Measurements from ENCODE around the gene CDK19. TPM values are rescaled to one million over a fixed set of nuclear protein-coding genes. Genes with fewer than 3 reads are reported as not detected.

The CDK19 gene
- total RNA-seq, 1 experiment from 2014 or later: 36.8 TPM

DNA sequence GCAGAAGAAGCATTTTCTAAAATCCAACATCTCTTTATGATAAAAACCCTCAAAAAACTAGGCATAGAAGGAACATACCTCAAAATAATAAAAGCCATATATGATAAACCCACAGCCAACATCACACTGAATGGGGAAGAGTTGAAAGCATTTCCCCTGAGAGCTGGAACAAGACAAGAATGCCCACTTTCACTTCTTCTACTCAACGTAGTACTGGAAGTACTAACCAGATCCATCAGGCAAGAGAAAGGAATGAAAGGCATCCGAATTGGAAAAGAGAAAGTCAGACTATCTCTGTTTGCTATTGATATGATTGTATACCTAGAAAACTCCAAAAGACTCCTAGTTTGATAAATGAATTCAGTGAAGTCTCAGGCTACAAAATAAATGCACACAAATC lies 7.9 kb upstream of the CDK19 start:
- TF ChIP-seq, protein P1, sequence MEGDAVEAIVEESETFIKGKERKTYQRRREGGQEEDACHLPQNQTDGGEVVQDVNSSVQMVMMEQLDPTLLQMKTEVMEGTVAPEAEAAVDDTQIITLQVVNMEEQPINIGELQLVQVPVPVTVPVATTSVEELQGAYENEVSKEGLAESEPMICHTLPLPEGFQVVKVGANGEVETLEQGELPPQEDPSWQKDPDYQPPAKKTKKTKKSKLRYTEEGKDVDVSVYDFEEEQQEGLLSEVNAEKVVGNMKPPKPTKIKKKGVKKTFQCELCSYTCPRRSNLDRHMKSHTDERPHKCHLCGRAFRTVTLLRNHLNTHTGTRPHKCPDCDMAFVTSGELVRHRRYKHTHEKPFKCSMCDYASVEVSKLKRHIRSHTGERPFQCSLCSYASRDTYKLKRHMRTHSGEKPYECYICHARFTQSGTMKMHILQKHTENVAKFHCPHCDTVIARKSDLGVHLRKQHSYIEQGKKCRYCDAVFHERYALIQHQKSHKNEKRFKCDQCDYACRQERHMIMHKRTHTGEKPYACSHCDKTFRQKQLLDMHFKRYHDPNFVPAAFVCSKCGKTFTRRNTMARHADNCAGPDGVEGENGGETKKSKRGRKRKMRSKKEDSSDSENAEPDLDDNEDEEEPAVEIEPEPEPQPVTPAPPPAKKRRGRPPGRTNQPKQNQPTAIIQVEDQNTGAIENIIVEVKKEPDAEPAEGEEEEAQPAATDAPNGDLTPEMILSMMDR (conservative IDR thresholded peaks at IDR 0.05): no peak
- TF ChIP-seq EZH2 (IDR thresholded peaks at IDR 0.05; ENCODE audit: low read depth): no peak
- Histone ChIP-seq H3K4me2 (no peak overlapping the region), H3K9me2 (ENCODE audit: insufficient read depth) (no peaks in the 10 kb centered on the region), H2AFZ (no peak overlapping the region), H4K20me1 (ENCODE audit: insufficient read depth) (no peaks in the 10 kb centered on the region), H3K27ac (no peak overlapping the region), H3K27me3 (ENCODE audit: insufficient read depth, low read depth) (no peaks in the 10 kb centered on the region), H3K9me3 (ENCODE audit: insufficient read depth, low read depth) (no peaks in the 10 kb centered on the region), H3K36me3 (ENCODE audit: low read depth) (no peaks in the 10 kb centered on the region), H3K4me3 (no peak overlapping the region), H3K4me1 (replicated peaks; ENCODE audit: insufficient read depth) (peaks cover 28% of the 10 kb centered on the region), H3F3A (ENCODE audit: insufficient read depth, low read depth) (peaks cover 23% of the 10 kb centered on the region), H3K79me2 (ENCODE audit: low read depth) (no peaks in the 10 kb centered on the region)
- no TSS peak for BruUV-seq (replicated peaks)
- intact Hi-C loops (cut with micrococcal nuclease; ENCODE audit: unreplicated experiment): no loop called here
- ChIA-PET POLR2A (ENCODE audit: unreplicated experiment) (no interaction called here), CTCF (no interaction called here)
- no peak for DNase-seq

DNA sequence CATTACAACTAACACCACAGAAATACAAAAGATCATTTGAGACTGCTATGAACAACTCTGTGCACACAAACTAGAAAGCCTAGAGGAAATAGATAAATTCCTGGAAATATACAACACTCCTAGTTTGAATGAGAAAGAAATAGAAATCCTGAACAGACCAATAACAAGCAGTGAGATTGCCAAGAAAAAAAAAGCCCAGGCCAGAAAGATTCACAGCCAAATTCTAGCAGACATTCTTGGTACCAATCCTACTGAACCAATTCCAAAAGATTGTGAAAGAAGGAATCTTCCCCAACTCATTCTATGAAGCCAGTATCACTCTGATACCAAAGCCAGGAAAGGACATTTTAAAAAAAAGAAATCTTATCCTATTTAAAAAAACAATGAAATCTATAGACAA lies 7.0 kb upstream of the CDK19 start:
- H3K36me3 ChIP-seq (ENCODE audit: low read depth): no peaks in the 10 kb centered on the region
- no peak for DNase-seq
- H3K4me3 ChIP-seq: no peak overlapping the region
- no peaks in the 10 kb centered on the region for H3K9me2 ChIP-seq (ENCODE audit: insufficient read depth)
- peaks cover 16% of the 10 kb centered on the region for H3F3A ChIP-seq (ENCODE audit: insufficient read depth, low read depth)
- H3K27me3 ChIP-seq (ENCODE audit: insufficient read depth, low read depth): no peaks in the 10 kb centered on the region
- TF ChIP-seq, protein P1 (conservative IDR thresholded peaks at IDR 0.05): no peak
- TF ChIP-seq EZH2 (IDR thresholded peaks at IDR 0.05; ENCODE audit: low read depth): no peak
- no peak overlapping the region for H2AFZ ChIP-seq
- no peaks in the 10 kb centered on the region for H4K20me1 ChIP-seq (ENCODE audit: insufficient read depth)
- no peaks in the 10 kb centered on the region for H3K79me2 ChIP-seq (ENCODE audit: low read depth)
- CTCF ChIA-PET: no interaction called here
- no peaks in the 10 kb centered on the region for H3K9me3 ChIP-seq (ENCODE audit: insufficient read depth, low read depth)
- H3K27ac ChIP-seq: no peak overlapping the region
- no TSS peak for BruUV-seq (replicated peaks)
- POLR2A ChIA-PET (ENCODE audit: unreplicated experiment): no interaction called here
- H3K4me1 ChIP-seq (replicated peaks; ENCODE audit: insufficient read depth): peaks cover 28% of the 10 kb centered on the region
- intact Hi-C loops (cut with micrococcal nuclease; ENCODE audit: unreplicated experiment): no loop called here
- no peak overlapping the region for H3K4me2 ChIP-seq

DNA sequence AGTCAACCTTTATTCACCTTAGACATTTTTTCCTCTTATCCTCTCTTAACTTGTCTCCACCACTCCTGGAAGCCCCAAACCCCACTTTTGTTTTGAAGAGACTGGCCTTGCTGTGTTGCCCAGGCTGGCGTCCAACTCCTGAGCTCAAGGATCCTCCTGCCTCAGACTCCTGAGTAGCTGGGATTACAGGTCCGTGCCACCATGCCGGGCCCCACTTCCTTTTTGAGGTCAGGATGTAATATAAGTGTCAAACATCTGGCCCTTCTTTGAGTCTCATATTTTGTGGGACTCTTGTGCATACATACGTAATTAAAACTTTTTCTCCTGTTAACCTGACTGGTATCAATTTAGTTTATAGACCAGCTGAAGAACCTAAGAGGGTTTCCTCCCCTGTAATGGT lies 1.4 kb upstream of the CDK19 start:
- no peaks in the 10 kb centered on the region for H3K36me3 ChIP-seq (ENCODE audit: low read depth)
- peaks cover 32% of the 10 kb centered on the region for H3K79me2 ChIP-seq (ENCODE audit: low read depth)
- H3K4me2 ChIP-seq: peak overlapping the region; percentile 78
- no peaks in the 10 kb centered on the region for H3K27me3 ChIP-seq (ENCODE audit: insufficient read depth, low read depth)
- peaks cover 11% of the 10 kb centered on the region for H3F3A ChIP-seq (ENCODE audit: insufficient read depth, low read depth)
- H2AFZ ChIP-seq: no peak overlapping the region
- H3K27ac ChIP-seq: peak overlapping the region; percentile 80; the same call in 1 of the 2 replicates
- TF ChIP-seq EZH2 (IDR thresholded peaks at IDR 0.05; ENCODE audit: low read depth): no peak
- TF ChIP-seq, protein P1 (conservative IDR thresholded peaks at IDR 0.05): no peak
- CTCF ChIA-PET: no interaction called here
- no peaks in the 10 kb centered on the region for H3K9me3 ChIP-seq (ENCODE audit: insufficient read depth, low read depth)
- peak overlapping the region; percentile 58; the same call in 1 of the 2 replicates for H3K4me3 ChIP-seq
- intact Hi-C loops (cut with micrococcal nuclease; ENCODE audit: unreplicated experiment): loop anchor here (5.0 to 10.0 kb wide), 2 partner anchors 129 to 272 kb away; no protein-coding TSS in a partner anchor
- no peaks in the 10 kb centered on the region for H3K9me2 ChIP-seq (ENCODE audit: insufficient read depth)
- no TSS peak for BruUV-seq (replicated peaks)
- DNase-seq: no peak
- no peaks in the 10 kb centered on the region for H4K20me1 ChIP-seq (ENCODE audit: insufficient read depth)
- H3K4me1 ChIP-seq (replicated peaks; ENCODE audit: insufficient read depth): peaks cover 30% of the 10 kb centered on the region
- POLR2A ChIA-PET (ENCODE audit: unreplicated experiment): interaction anchor here (2.1 kb wide), 1 partner anchor 57 kb away, joined by 60 read pairs; the partner anchor contains the start of gene AMD1

Measured in PC-9 (cell line).